SK-N-SH (cell line): ENCODE results near the gene HSD3B7. TPM values are rescaled to one million over a fixed set of nuclear protein-coding genes. Genes with fewer than 3 reads are reported as not detected.

Experiments used
- CTCF ChIA-PET: fragments of 300-600, 350-600 bp; formaldehyde crosslinking; extraction: SDS; loops from one replicate; lab custom pipeline; 2021; lab: Yijun Ruan, JAX
- POLR2A ChIA-PET: fragments of 350-600 bp; sonication (Branson Sonifier 250); formaldehyde crosslinking; extraction: SDS; loops from one replicate; lab custom pipeline; 2020; ENCODE audit warnings: antibody characterized with exemption, inconsistent platforms; lab: Yijun Ruan, JAX
- DNase-seq: peaks from one replicate; pipeline ENCODE4 v3.0.0; 2012
- H2AFZ ChIP-seq: fragments of 200-600 bp; sonication (generic); 2 replicates; pipeline ENCODE4 v1.8.1; 2016; ENCODE audit warnings: antibody characterized with exemption, mild to moderate bottlenecking, low read depth
- H3F3A ChIP-seq: fragments of 200-600 bp; sonication (generic); replicated peaks from 2 replicates; pipeline ENCODE3; 2016; ENCODE audit warnings: antibody characterized with exemption, mild to moderate bottlenecking; ENCODE audit not compliant: insufficient read depth
- H3K27ac ChIP-seq, 2 experiments: fragments of 200-500 bp in 1 of 2; fragments of 200-600 bp in 1 of 2; sonication (Bioruptor generic) in 1 of 2; sonication (generic), shearing (Covaris generic) in 1 of 2; 2 replicates each; pipeline versions ENCODE4 v1.5.1 to v1.6.1; 2014 to 2016; ENCODE audit warnings: low read depth in 2 of 2, inconsistent platforms in 1 of 2, low read length in 1 of 2, mild to moderate bottlenecking in 1 of 2, mixed read lengths in 1 of 2
- H3K27me3 ChIP-seq: fragments of 200-600 bp; sonication (generic), shearing (Covaris generic); 2 replicates; pipeline ENCODE4 v1.6.1; 2016; ENCODE audit warnings: mixed run types; ENCODE audit not compliant: insufficient read depth
- H3K36me3 ChIP-seq, 2 experiments: fragments of 200-500 bp in 1 of 2; fragments of 200-600 bp in 1 of 2; sonication (Bioruptor generic) in 1 of 2; sonication (generic) in 1 of 2; replicated peaks in 1 of 2; 2 replicates each; pipeline versions ENCODE3 to v1.5.1; 2014 to 2016; ENCODE audit warnings: low read length in 1 of 2, mild to moderate bottlenecking in 1 of 2; ENCODE audit not compliant: insufficient read depth in 2 of 2, control insufficient read depth in 1 of 2
- H3K4me1 ChIP-seq, 2 experiments: fragments of 200-500 bp in 1 of 2; fragments of 200-600 bp in 1 of 2; sonication (Bioruptor generic) in 1 of 2; sonication (generic), shearing (Covaris generic) in 1 of 2; 2 replicates each; pipeline versions ENCODE4 v1.5.1 to v1.6.1; 2014 to 2016; ENCODE audit warnings: low read depth in 1 of 2, low read length in 1 of 2, mixed run types in 1 of 2; ENCODE audit not compliant: insufficient read depth in 2 of 2, control insufficient read depth in 1 of 2
- H3K4me2 ChIP-seq: fragments of 200-600 bp; sonication (generic), shearing (Covaris generic); 2 replicates; pipeline ENCODE4 v1.6.1; 2017; ENCODE audit warnings: mixed run types
- H3K4me3 ChIP-seq, 2 experiments: fragments of 200-500 bp in 1 of 2; fragments of 200-600 bp in 1 of 2; sonication (Bioruptor generic) in 1 of 2; sonication (generic), shearing (Covaris generic) in 1 of 2; 2 replicates each; pipeline versions ENCODE4 v1.5.1 to v1.8.1; 2014 to 2016; ENCODE audit warnings: low read depth in 2 of 2, inconsistent platforms in 1 of 2, low read length in 1 of 2, mild to moderate bottlenecking in 1 of 2, mixed read lengths in 1 of 2, moderate library complexity in 1 of 2
- H3K79me2 ChIP-seq: fragments of 200-600 bp; sonication (generic); 2 replicates; pipeline ENCODE4 v1.8.1; 2017; ENCODE audit warnings: mild to moderate bottlenecking; ENCODE audit not compliant: insufficient read depth
- H3K9ac ChIP-seq: fragments of 200-600 bp; sonication (generic); 2 replicates; pipeline ENCODE4 v1.6.1; 2017; ENCODE audit warnings: mixed run types
- H3K9me2 ChIP-seq: fragments of 200-600 bp; sonication (generic); 2 replicates; pipeline ENCODE4 v1.6.1; 2017; ENCODE audit warnings: mixed run types
- H3K9me3 ChIP-seq: fragments of 200-600 bp; sonication (generic); 2 replicates; pipeline ENCODE4 v1.6.1; 2017; ENCODE audit warnings: mixed run types, mild to moderate bottlenecking, moderate library complexity
- H4K20me1 ChIP-seq: fragments of 200-600 bp; sonication (generic); 2 replicates; pipeline ENCODE4 v1.6.1; 2017; ENCODE audit warnings: mild to moderate bottlenecking, mixed run types; ENCODE audit not compliant: insufficient read depth
- CHD2 ChIP-seq: fragments of 150-350 bp; IDR thresholded peaks from 2 replicates; pipeline ENCODE4 v1.6.1; 2018; ENCODE audit warnings: low read length; ENCODE audit not compliant: partially characterized antibody
- CTCF ChIP-seq: fragments of 200-600 bp; sonication (generic); IDR thresholded peaks from 2 replicates; pipeline ENCODE4 v1.6.1; 2017; ENCODE audit warnings: antibody characterized with exemption, mild to moderate bottlenecking, moderate library complexity
- EP300 ChIP-seq, 2 experiments: IDR thresholded peaks; 2 replicates each; pipeline versions ENCODE4 v1.4.0 to v1.6.1; 2012; ENCODE audit warnings: borderline replicate concordance in 1 of 2, low read depth in 1 of 2, low read length in 1 of 2
- FOSL2 ChIP-seq: IDR thresholded peaks from 2 replicates; pipeline ENCODE4 v1.4.0; 2012; ENCODE audit warnings: low read depth, mild to moderate bottlenecking, moderate library complexity, borderline replicate concordance
- FOXJ3 ChIP-seq: sonication (generic); formaldehyde crosslinking; IDR thresholded peaks from 2 replicates; pipeline ENCODE4 v1.5.1; 2020; ENCODE audit warnings: mild to moderate bottlenecking, missing genetic modification reagents
- GATA2 ChIP-seq: sonication (generic); formaldehyde crosslinking; IDR thresholded peaks from 2 replicates; pipeline ENCODE4 v1.5.0; 2020; ENCODE audit warnings: mild to moderate bottlenecking, missing genetic modification reagents
- IRF3 ChIP-seq: fragments of 150-350 bp; IDR thresholded peaks from 2 replicates; pipeline ENCODE4 v1.6.1; 2016; ENCODE audit warnings: mild to moderate bottlenecking, low read depth, low read length
- JUND ChIP-seq: IDR thresholded peaks from 2 replicates; pipeline ENCODE4 v1.4.0; 2012
- MAX ChIP-seq: IDR thresholded peaks from 2 replicates; pipeline ENCODE4 v1.4.0; 2012; ENCODE audit warnings: low read depth
- MXI1 ChIP-seq: IDR thresholded peaks from 2 replicates; pipeline ENCODE4 v1.6.1; 2012; ENCODE audit warnings: mild to moderate bottlenecking, low read depth, low read length, improper control_type of control experiment
- NFIC ChIP-seq: IDR thresholded peaks from 2 replicates; pipeline ENCODE4 v1.4.0; 2012; ENCODE audit warnings: borderline replicate concordance
- PBX3 ChIP-seq: IDR thresholded peaks from 2 replicates; pipeline ENCODE4; 2012
- REST ChIP-seq: IDR thresholded peaks from 2 replicates; pipeline ENCODE4 v1.6.1; 2012; ENCODE audit warnings: mild to moderate bottlenecking, low read depth, low read length, moderate library complexity
- RXRA ChIP-seq: IDR thresholded peaks from 2 replicates; pipeline ENCODE4 v1.4.0; 2012; ENCODE audit warnings: low read depth, mild to moderate bottlenecking, borderline replicate concordance
- SIN3A ChIP-seq: IDR thresholded peaks from 2 replicates; pipeline ENCODE4 v1.6.1; 2012; ENCODE audit warnings: low read depth, mild to moderate bottlenecking, low read length, moderate library complexity, borderline replicate concordance
- TAF1 ChIP-seq: IDR thresholded peaks from 2 replicates; pipeline ENCODE4 v1.6.1; 2012; ENCODE audit warnings: low read depth, mild to moderate bottlenecking, low read length, moderate library complexity, borderline replicate concordance
- TCF12 ChIP-seq: IDR thresholded peaks from 2 replicates; pipeline ENCODE4 v1.4.0; 2012
- TEAD4 ChIP-seq: IDR thresholded peaks from 2 replicates; pipeline ENCODE4 v1.4.0; 2012; ENCODE audit warnings: mild to moderate bottlenecking, borderline replicate concordance; ENCODE audit not compliant: insufficient read depth
- USF2 ChIP-seq: fragments of 150-350 bp; IDR thresholded peaks from 2 replicates; pipeline ENCODE4 v1.6.1; 2017; ENCODE audit warnings: antibody characterized with exemption, low read length, low read depth, borderline replicate concordance
- WGBS: methylation state at CpG from one replicate; pipeline ENCODE4 v1.1.6; 2017; ENCODE audit warnings: low lambda C conversion rate; 5-methylcytosine and 5-hydroxymethylcytosine counted together
- polyA plus RNA-seq, 3 experiments: library from polyadenylated mRNA; depleted of rRNA; stranded (reverse); fragments of >200 nt; gene quantifications; 2 replicates each; pipeline ENCODE4 v1.2.3, GENCODE V29; 2012

HSD3B7 gene
- polyA plus RNA-seq, 1 of the 3 experiments (the other 2 are of a cell fraction), result 12.2 TPM

GRCh38 chr16:31001507-31002249, 16.7 kb downstream of the HSD3B7 start (continued):
- no peak for TF ChIP-seq USF2

- Histone ChIP-seq H3K27me3 (no peaks in the 10 kb centered on the region), H3K4me3 (no peak overlapping the region), H3K27ac (no peak overlapping the region), H3K36me3 (peaks cover 0 to 2% of the 10 kb centered on the region in 2 experiments), H3K9me3 (no peaks in the 10 kb centered on the region), H3K4me2 (no peak overlapping the region), H3K9me2 (no peaks in the 10 kb centered on the region), H2AFZ (no peak overlapping the region), H3K4me1 (peaks cover 14 to 18% of the 10 kb centered on the region in 2 experiments; a peak in 3 of 4 replicates), H3F3A (peaks cover 27% of the 10 kb centered on the region), H3K9ac (no peak overlapping the region), H3K79me2 (peaks cover 22% of the 10 kb centered on the region; the same call in 1 of the 2 replicates)
- CTCF ChIA-PET, result interaction anchor here (0.8 to 2.6 kb wide), 2 partner anchors 17 to 440 kb away, joined by 3 to 16 read pairs; partner anchors contain the start of genes HSD3B7 and ZNF843
- 97% methylated on average over 10 of the region's 10 CpGs for WGBS
- no peak for DNase-seq
- POLR2A ChIA-PET, result no interaction called here
- no peak for TF ChIP-seq EP300 (IDR thresholded peaks at IDR 0.05; ENCODE audit: borderline replicate concordance in 1 of 2, low read depth in 1 of 2, low read length in 1 of 2)
- no peak for TF ChIP-seq SIN3A
- no peak for TF ChIP-seq MAX
- no peak for TF ChIP-seq MXI1
- TF ChIP-seq IRF3, result no peak
- no peak for TF ChIP-seq TEAD4
- no peak for TF ChIP-seq REST
- no peak for TF ChIP-seq JUND
- no peak for TF ChIP-seq CTCF
- TF ChIP-seq GATA2 (CRISPR knock-in tag), result no peak
- no peak for TF ChIP-seq FOXJ3 (CRISPR knock-in tag)
- TF ChIP-seq PBX3, result no peak
- no peak for TF ChIP-seq TCF12
- TF ChIP-seq NFIC, result no peak
- TF ChIP-seq TAF1, result no peak
- no peak for TF ChIP-seq RXRA
- no peak for TF ChIP-seq CHD2
- TF ChIP-seq FOSL2, result no peak
- TF ChIP-seq, all 33 proteins: peak for 0
- H4K20me1 ChIP-seq, result no peaks in the 10 kb centered on the region
Measured at GRCh38 chr16:31002250-31002700, 17.3 kb downstream of the HSD3B7 start.
